IMR-90 (cell line): ENCODE data around the gene RHBDF1. TPM values are rescaled to one million over a fixed set of nuclear protein-coding genes. Genes with fewer than 3 reads are reported as not detected.

Experiments used
- ATAC-seq: fragments of 200-7000 bp; cut with Tn5 transposase; 2 replicates; pipeline ENCODE4 v1.9.1; 2020; ENCODE audit warnings: low read depth, mild to moderate bottlenecking, moderate library complexity
- BruUV-seq: library from RNA; stranded (reverse); fragments of 400-500 nt; replicated peaks from 2 replicates; lab custom pipeline; 2021; lab: Mats Ljungman, UMichigan
- CTCF ChIA-PET: fragments of 300-600 bp; formaldehyde crosslinking; extraction: SDS; loops from one replicate; lab custom pipeline; 2021; ENCODE audit warnings: antibody characterized with exemption; lab: Yijun Ruan, JAX
- POLR2A ChIA-PET: fragments of 300-600 bp; sonication (Branson Sonifier 250); formaldehyde crosslinking; loops from one replicate; lab custom pipeline; 2022; ENCODE audit warnings: antibody characterized with exemption; ENCODE audit not compliant: unreplicated experiment; lab: Charles Lee
- DNase-seq: peaks from one replicate; pipeline ENCODE4 v3.0.0; 2013
- H2AFZ ChIP-seq: replicated peaks from 2 replicates; pipeline ENCODE3; 2013; ENCODE audit warnings: low read length, mild to moderate bottlenecking; ENCODE audit not compliant: poor library complexity
- H2AK5ac ChIP-seq: 2 replicates; pipeline ENCODE4 v1.6.1; 2013; ENCODE audit warnings: low read depth, low read length, inconsistent platforms
- H2AK9ac ChIP-seq: replicated peaks from 2 replicates; pipeline ENCODE3; 2013; ENCODE audit warnings: mild to moderate bottlenecking, low read depth, low read length, moderate library complexity; ENCODE audit not compliant: poor library complexity
- H2BK120ac ChIP-seq: 2 replicates; pipeline ENCODE4 v1.6.1; 2013; ENCODE audit warnings: low read depth, low read length, inconsistent platforms
- H2BK15ac ChIP-seq: 3 replicates; pipeline ENCODE4 v1.6.1; 2013; ENCODE audit warnings: low read depth, low read length, inconsistent platforms
- H2BK20ac ChIP-seq: 2 replicates; pipeline ENCODE4 v1.6.1; 2013; ENCODE audit warnings: low read depth, mild to moderate bottlenecking, inconsistent platforms, low read length, moderate library complexity
- H2BK5ac ChIP-seq: 2 replicates; pipeline ENCODE4 v1.6.1; 2013; ENCODE audit warnings: mild to moderate bottlenecking, low read depth, low read length, inconsistent platforms; ENCODE audit not compliant: poor library complexity, severe bottlenecking
- H3K14ac ChIP-seq: replicated peaks from 2 replicates; pipeline ENCODE4 v1.6.1; 2013; ENCODE audit warnings: low read depth, low read length, inconsistent platforms
- H3K18ac ChIP-seq: 2 replicates; pipeline ENCODE4 v1.6.1; 2013; ENCODE audit warnings: low read depth, low read length, control low read depth
- H3K23ac ChIP-seq: 2 replicates; pipeline ENCODE4 v1.6.1; 2013; ENCODE audit warnings: low read depth, low read length, inconsistent platforms
- H3K27ac ChIP-seq: 2 replicates; pipeline ENCODE4 v1.5.1; 2013; ENCODE audit warnings: mild to moderate bottlenecking, control low read depth, low read length; ENCODE audit not compliant: insufficient read depth
- H3K27me3 ChIP-seq: 2 replicates; pipeline ENCODE4 v1.6.1; 2013; ENCODE audit warnings: low read length; ENCODE audit not compliant: control insufficient read depth, insufficient read depth
- H3K36me3 ChIP-seq: 2 replicates; pipeline ENCODE4 v1.6.1; 2013; ENCODE audit warnings: low read length, mixed read lengths; ENCODE audit not compliant: control insufficient read depth, insufficient read depth
- H3K4ac ChIP-seq: 2 replicates; pipeline ENCODE4 v1.6.1; 2013; ENCODE audit warnings: low read depth, low read length, inconsistent platforms
- H3K4me1 ChIP-seq: 2 replicates; pipeline ENCODE4 v1.6.1; 2013; ENCODE audit warnings: low read length, mixed read lengths; ENCODE audit not compliant: control insufficient read depth, insufficient read depth
- H3K4me2 ChIP-seq: 2 replicates; pipeline ENCODE4 v1.6.1; 2013; ENCODE audit warnings: low read depth, mild to moderate bottlenecking, control low read depth, low read length, moderate library complexity
- H3K4me3 ChIP-seq: 2 replicates; pipeline ENCODE4 v1.5.1; 2013; ENCODE audit warnings: low read depth, mild to moderate bottlenecking, control low read depth, low read length, moderate library complexity; ENCODE audit not compliant: insufficient read depth
- H3K56ac ChIP-seq: 2 replicates; pipeline ENCODE4 v1.6.1; 2013; ENCODE audit warnings: low read length, inconsistent platforms; ENCODE audit not compliant: insufficient read depth; ENCODE audit errors: extremely low read depth
- H3K79me1 ChIP-seq, 2 experiments: 2 replicates each; pipeline ENCODE4 v1.6.1; 2013; ENCODE audit warnings: low read length in 2 of 2, inconsistent platforms in 1 of 2, low read depth in 1 of 2
- H3K9ac ChIP-seq: 2 replicates; pipeline ENCODE4 v1.6.1; 2013; ENCODE audit warnings: low read depth, low read length, control low read depth
- H3K9me1 ChIP-seq: 2 replicates; pipeline ENCODE4 v1.6.1; 2013; ENCODE audit warnings: low read length, inconsistent platforms; ENCODE audit not compliant: insufficient read depth
- H3K9me3 ChIP-seq: 2 replicates; pipeline ENCODE4 v1.6.1; 2013; ENCODE audit warnings: low read length; ENCODE audit not compliant: control insufficient read depth, insufficient read depth
- H4K20me1 ChIP-seq: 2 replicates; pipeline ENCODE4 v1.6.1; 2013; ENCODE audit warnings: low read length, inconsistent platforms; ENCODE audit not compliant: insufficient read depth
- H4K5ac ChIP-seq: 2 replicates; pipeline ENCODE4 v1.6.1; 2013; ENCODE audit warnings: mild to moderate bottlenecking, low read depth, low read length, control low read depth
- H4K8ac ChIP-seq, 2 experiments: 2 replicates each; pipeline ENCODE4 v1.6.1; 2013; ENCODE audit warnings: low read depth in 2 of 2, low read length in 2 of 2, control low read depth in 1 of 2, inconsistent platforms in 1 of 2
- H4K91ac ChIP-seq: 2 replicates; pipeline ENCODE4 v1.6.1; 2013; ENCODE audit warnings: low read depth, low read length, inconsistent platforms; ENCODE audit not compliant: insufficient read depth
- BHLHE40 ChIP-seq: fragments of 150-350 bp; IDR thresholded peaks from 2 replicates; pipeline ENCODE4 v1.6.1; 2016; ENCODE audit warnings: mild to moderate bottlenecking, low read depth, low read length
- CEBPB ChIP-seq: IDR thresholded peaks from 2 replicates; pipeline ENCODE4 v1.6.1; 2012; ENCODE audit warnings: low read depth, low read length, improper control_type of control experiment
- CHD1 ChIP-seq: IDR thresholded peaks from 2 replicates; pipeline ENCODE4 v1.6.1; 2012; ENCODE audit warnings: low read depth, low read length, improper control_type of control experiment
- CTCF ChIP-seq: conservative IDR thresholded peaks from 2 replicates; pipeline ENCODE4 v1.5.1; 2012; ENCODE audit warnings: mild to moderate bottlenecking, low read depth, low read length, improper control_type of control experiment
- FOS ChIP-seq: fragments of 150-350 bp; IDR thresholded peaks from 2 replicates; pipeline ENCODE4 v1.6.1; 2016; ENCODE audit warnings: low read depth, low read length
- MAZ ChIP-seq: IDR thresholded peaks from 2 replicates; pipeline ENCODE4 v1.6.1; 2012; ENCODE audit warnings: low read depth, mild to moderate bottlenecking, low read length, improper control_type of control experiment, moderate library complexity, borderline replicate concordance
- MXI1 ChIP-seq: IDR thresholded peaks from 2 replicates; pipeline ENCODE4 v1.6.1; 2012; ENCODE audit warnings: low read depth, mild to moderate bottlenecking, low read length, moderate library complexity, borderline replicate concordance
- NFE2L2 ChIP-seq: fragments of 150-350 bp; IDR thresholded peaks from 2 replicates; pipeline ENCODE4 v1.6.1; 2016; ENCODE audit warnings: low read depth, mild to moderate bottlenecking, low read length
- POLR2A ChIP-seq: IDR thresholded peaks from 2 replicates; pipeline ENCODE4 v1.6.1; 2012; ENCODE audit warnings: mild to moderate bottlenecking, low read depth, low read length
- RCOR1 ChIP-seq: IDR thresholded peaks from 2 replicates; pipeline ENCODE4 v1.6.1; 2012; ENCODE audit warnings: mild to moderate bottlenecking, low read length, improper control_type of control experiment; ENCODE audit not compliant: insufficient replicate concordance
- RFX5 ChIP-seq: IDR thresholded peaks from 2 replicates; pipeline ENCODE4 v1.8.0; 2012; ENCODE audit warnings: low read depth, mild to moderate bottlenecking, low read length, moderate library complexity
- SMC3 ChIP-seq: fragments of 150-350 bp; IDR thresholded peaks from 2 replicates; pipeline ENCODE4 v1.6.1; 2016; ENCODE audit warnings: low read depth, mild to moderate bottlenecking, antibody characterized with exemption, low read length, moderate library complexity
- WGBS, 2 experiments: methylation state at CpG; one replicate each; pipeline versions ENCODE4 v1.1.5 to v1.1.7; 2013; ENCODE audit warnings: missing lambda C conversion rate in 2 of 2; ENCODE audit not compliant: insufficient read length in 1 of 2; ENCODE audit errors: extremely low coverage in 2 of 2; 5-methylcytosine and 5-hydroxymethylcytosine counted together
- dilution Hi-C: fragments of 300-500 bp; cut with HindIII; formaldehyde crosslinking; loops from one replicate; pipeline ENCODE4 v1.14.3; 2018; ENCODE audit warnings: low sequenced_read_pairs; ENCODE audit not compliant: unreplicated experiment
- in situ Hi-C: fragments of 300-500 bp; cut with MboI; formaldehyde crosslinking; loops from 3 replicates; pipeline ENCODE4 v1.14.3; 2019; ENCODE audit warnings: low sequenced_read_pairs, inconsistent platforms, mixed read lengths
- intact Hi-C: fragments of 100-400 bp; cut with micrococcal nuclease; formaldehyde crosslinking; loops from 2 replicates; pipeline ENCODE4 v1.10.0; 2022
- polyA plus RNA-seq, 3 experiments: library from polyadenylated mRNA; depleted of rRNA; stranded (reverse); fragments of >200 nt; gene quantifications; 2 replicates each; pipeline ENCODE4 v1.2.3, GENCODE V29; 2012; ENCODE audit warnings: low replicate concordance in 1 of 3
- total RNA-seq: library from RNA; depleted of rRNA; stranded (reverse); fragments of >200 nt; gene quantifications from 2 replicates; pipeline ENCODE4 v1.2.3, GENCODE V29; 2012
- TF ChIP-seq, protein P1 (sequence below): fragments of 150-350 bp; IDR thresholded peaks from 2 replicates; pipeline ENCODE4 v1.6.1; 2017; ENCODE audit warnings: mild to moderate bottlenecking, antibody characterized with exemption, low read length, low read depth

RHBDF1 gene
- total and polyA plus RNA-seq, 2 of the 4 experiments (the other 2 are of a cell fraction), result 13.8 to 86.6 TPM

- no peak overlapping the region for H3K4ac ChIP-seq
- no peak overlapping the region for H3K27ac ChIP-seq
- H3K27me3 ChIP-seq, result no peaks in the 10 kb centered on the region
- H2AK5ac ChIP-seq, result no peak overlapping the region
- no peak overlapping the region for H3K18ac ChIP-seq
- ATAC-seq (no peak), DNase-seq (no peak)
- H3K9me1 ChIP-seq, result 0 out of 2 replicates have a peak, but pooled peaks cover 8% of the 10 kb centered on the region
- CTCF ChIA-PET, result interaction anchor here (2.1 to 2.4 kb wide), 2 partner anchors 20 to 33 kb away, joined by 14 to 24 read pairs; no protein-coding TSS in a partner anchor
- no peak overlapping the region for H4K5ac ChIP-seq
- POLR2A ChIA-PET, result no interaction called here
- no peak overlapping the region for H2BK5ac ChIP-seq
- H4K8ac ChIP-seq, result no peak overlapping the region
- BruUV-seq, result no TSS peak
- H3K36me3 ChIP-seq, result peaks cover 56% of the 10 kb centered on the region
- peaks cover 28% of the 10 kb centered on the region for H3K4me1 ChIP-seq
- dilution Hi-C loops (no loop called here), in situ Hi-C loops (no loop called here), intact Hi-C loops (no loop called here)
- no peak overlapping the region for H2BK15ac ChIP-seq
- no peak overlapping the region for H3K14ac ChIP-seq
- no peak overlapping the region for H3K9ac ChIP-seq
- no peak overlapping the region for H2BK20ac ChIP-seq
- 98% methylated on average over 10 of the region's 25 CpGs; no CpG with 5 or more reads in 1 of the 2 experiments for WGBS, 2 experiments
- H2AFZ ChIP-seq, result no peak overlapping the region
- H4K20me1 ChIP-seq, result peaks cover 73% of the 10 kb centered on the region
- no peaks in the 10 kb centered on the region for H3K9me3 ChIP-seq
- H4K91ac ChIP-seq, result no peak overlapping the region
- no peak overlapping the region for H3K4me3 ChIP-seq
- no peak overlapping the region for H3K23ac ChIP-seq
- no peak overlapping the region for H3K4me2 ChIP-seq
- TF ChIP-seq CTCF, result no peak
- no peak for TF ChIP-seq MAZ
- no peak for TF ChIP-seq RFX5
- no peak for TF ChIP-seq POLR2A
- TF ChIP-seq CEBPB, result no peak
- no peak for TF ChIP-seq MXI1
- TF ChIP-seq SMC3, result no peak
- TF ChIP-seq BHLHE40, result no peak
- no peak for TF ChIP-seq RCOR1
- TF ChIP-seq NFE2L2, result no peak
- TF ChIP-seq CHD1, result no peak
- TF ChIP-seq, protein P1, sequence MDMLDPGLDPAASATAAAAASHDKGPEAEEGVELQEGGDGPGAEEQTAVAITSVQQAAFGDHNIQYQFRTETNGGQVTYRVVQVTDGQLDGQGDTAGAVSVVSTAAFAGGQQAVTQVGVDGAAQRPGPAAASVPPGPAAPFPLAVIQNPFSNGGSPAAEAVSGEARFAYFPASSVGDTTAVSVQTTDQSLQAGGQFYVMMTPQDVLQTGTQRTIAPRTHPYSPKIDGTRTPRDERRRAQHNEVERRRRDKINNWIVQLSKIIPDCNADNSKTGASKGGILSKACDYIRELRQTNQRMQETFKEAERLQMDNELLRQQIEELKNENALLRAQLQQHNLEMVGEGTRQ, result no peak
- TF ChIP-seq FOS, result no peak
- H2BK120ac ChIP-seq, result no peak overlapping the region
- H2AK9ac ChIP-seq, result no peak overlapping the region
- peaks cover 26 to 71% of the 10 kb centered on the region in 2 experiments for H3K79me1 ChIP-seq
- H3K56ac ChIP-seq, result no peak overlapping the region
These were observed 8.2 kb downstream of the RHBDF1 start for GRCh38 chr16:63998-64913.
